DOHH2 (cell line): ENCODE data around the gene B3GALT6.

Source experiments
- H3F3A ChIP-seq: fragments of 200-600 bp; sonication (generic), shearing (Covaris generic); 2 replicates; pipeline ENCODE4 v1.6.0; 2016; ENCODE audit warnings: antibody characterized with exemption, mild to moderate bottlenecking; ENCODE audit not compliant: control insufficient read depth, insufficient read depth
- H3K27ac ChIP-seq: fragments of 200-600 bp; sonication (generic); 2 replicates; pipeline ENCODE4 v1.5.1; 2014; ENCODE audit warnings: low read depth, mild to moderate bottlenecking, low read length, moderate library complexity
- H3K27me3 ChIP-seq: fragments of 200-600 bp; sonication (generic); 2 replicates; pipeline ENCODE4 v1.6.1; 2014; ENCODE audit warnings: mild to moderate bottlenecking, low read length, mixed read lengths; ENCODE audit not compliant: control insufficient read depth
- H3K36me3 ChIP-seq: fragments of 200-600 bp; sonication (generic); 2 replicates; pipeline ENCODE4 v1.6.1; 2014; ENCODE audit warnings: mild to moderate bottlenecking, low read length, moderate library complexity, mixed read lengths; ENCODE audit not compliant: control insufficient read depth
- H3K4me1 ChIP-seq: fragments of 200-600 bp; sonication (generic); 2 replicates; pipeline ENCODE4 v1.6.1; 2014; ENCODE audit warnings: mild to moderate bottlenecking, low read length, mixed read lengths; ENCODE audit not compliant: control insufficient read depth
- H3K4me2 ChIP-seq: fragments of 200-600 bp; sonication (generic); 2 replicates; pipeline ENCODE4 v1.6.0; 2014; ENCODE audit warnings: mild to moderate bottlenecking, low read length, moderate library complexity
- H3K4me3 ChIP-seq: fragments of 200-600 bp; sonication (generic); 2 replicates; pipeline ENCODE4 v1.5.1; 2014; ENCODE audit warnings: mild to moderate bottlenecking, low read length, mixed read lengths
- H3K79me2 ChIP-seq: fragments of 200-600 bp; sonication (generic); 2 replicates; pipeline ENCODE4 v1.6.1; 2014; ENCODE audit warnings: mild to moderate bottlenecking, low read length, mixed read lengths; ENCODE audit not compliant: control insufficient read depth
- H3K9me2 ChIP-seq: fragments of 200-600 bp; sonication (generic); replicated peaks from 2 replicates; pipeline ENCODE4 v1.6.1; 2014; ENCODE audit warnings: mild to moderate bottlenecking, low read length, mixed read lengths; ENCODE audit not compliant: control insufficient read depth
- H3K9me3 ChIP-seq: fragments of 200-600 bp; sonication (generic); 2 replicates; pipeline ENCODE4 v1.6.1; 2014; ENCODE audit warnings: antibody characterized with exemption, low read length, mixed read lengths; ENCODE audit not compliant: control insufficient read depth, insufficient read depth
- H4K20me1 ChIP-seq: fragments of 200-600 bp; sonication (generic); 2 replicates; pipeline ENCODE4 v1.6.0; 2014; ENCODE audit warnings: low read depth, mild to moderate bottlenecking, antibody characterized with exemption, low read length, moderate library complexity; ENCODE audit not compliant: control insufficient read depth, insufficient read depth
- EZH2phosphoT487 ChIP-seq: fragments of 200-600 bp; sonication (generic); IDR thresholded peaks from 2 replicates; pipeline ENCODE4 v1.6.1; 2017; ENCODE audit warnings: borderline replicate concordance, mild to moderate bottlenecking, antibody characterized with exemption, low read length, moderate library complexity, mixed read lengths
- TF ChIP-seq, protein P1 (sequence below): fragments of 200-600 bp; sonication (generic); IDR thresholded peaks from one replicate; pipeline ENCODE4 v1.5.1; 2014; ENCODE audit warnings: antibody characterized with exemption, mild to moderate bottlenecking, low read depth, low read length; ENCODE audit not compliant: poor library complexity, severe bottlenecking

Gene B3GALT6

DNA sequence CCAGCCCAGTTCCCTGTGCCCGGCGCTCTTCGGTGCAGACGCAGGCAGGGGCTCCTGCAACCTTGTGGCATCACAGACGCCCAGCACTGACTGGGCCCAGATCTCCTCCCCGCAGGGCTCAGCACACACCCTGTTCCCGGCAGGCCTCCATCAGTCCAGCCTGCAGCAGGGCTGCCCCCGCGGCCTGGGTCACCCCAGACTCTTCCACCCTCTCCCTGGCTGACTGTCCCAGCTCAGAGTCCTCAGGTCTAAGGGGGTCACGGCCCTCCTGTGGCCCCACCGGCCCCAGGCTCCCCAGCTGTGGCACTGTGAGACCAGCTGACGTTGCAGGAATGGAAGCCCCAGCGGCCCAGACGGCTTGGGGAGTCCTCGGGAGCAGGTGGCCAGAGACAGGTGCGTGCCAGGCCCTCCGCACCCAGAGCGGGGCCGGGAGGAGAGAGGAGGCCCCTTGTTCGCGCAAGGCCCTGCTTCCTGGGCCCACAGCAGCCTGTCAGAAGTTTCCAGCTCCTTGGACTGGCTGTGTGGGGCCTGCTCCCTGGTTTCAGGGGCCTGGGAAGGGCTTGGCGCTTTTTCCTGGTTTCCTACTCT, 4.2 kb downstream of the B3GALT6 start:
- no peak overlapping the region for H3K27ac ChIP-seq

DNA sequence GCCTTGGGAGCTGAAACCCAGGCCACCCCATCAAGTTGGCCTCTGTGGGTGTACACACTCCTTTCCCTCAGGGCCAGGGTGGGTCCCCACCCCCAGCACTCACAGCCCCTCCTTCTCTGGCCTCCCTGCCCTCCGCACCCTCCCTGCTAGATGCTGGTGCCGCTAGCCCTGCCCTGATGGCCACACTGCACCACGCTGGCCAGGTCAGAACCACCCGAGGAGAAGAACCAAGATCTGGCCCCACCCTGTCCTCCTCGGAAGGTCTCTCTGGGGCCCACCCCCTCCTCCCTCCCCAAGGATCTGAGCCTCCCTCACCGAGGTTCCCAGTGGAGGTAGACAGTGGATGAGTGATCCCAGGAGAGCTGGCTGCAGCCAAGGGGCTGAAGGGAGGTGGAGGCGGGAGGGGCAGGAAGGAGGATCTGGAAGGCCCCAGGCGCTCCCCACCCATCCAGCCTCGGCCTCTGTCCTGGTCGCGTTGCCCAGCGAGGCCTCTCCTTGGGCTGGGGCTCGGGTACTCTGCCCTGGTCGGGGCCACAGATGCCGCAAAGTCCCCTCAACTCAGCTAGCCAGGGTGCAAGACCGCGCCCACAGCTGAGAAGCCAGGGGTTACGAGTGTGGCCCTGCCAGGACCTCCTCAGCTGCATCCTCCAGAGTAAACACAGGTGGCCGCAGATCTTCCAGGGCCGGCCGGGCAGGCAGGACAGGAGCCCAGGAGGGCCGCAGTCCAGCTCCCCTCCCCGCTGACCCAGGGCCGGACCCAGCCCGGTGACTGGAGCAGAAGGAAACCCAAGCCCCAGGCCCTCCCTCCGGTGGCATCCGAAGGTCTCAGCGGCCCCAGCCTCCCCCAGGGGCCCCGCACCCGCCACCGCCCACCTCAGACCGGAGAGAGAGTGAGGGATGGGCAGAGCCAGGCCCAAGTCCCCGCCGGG, 5.2 kb downstream of the B3GALT6 start:
- TF ChIP-seq, protein P1, sequence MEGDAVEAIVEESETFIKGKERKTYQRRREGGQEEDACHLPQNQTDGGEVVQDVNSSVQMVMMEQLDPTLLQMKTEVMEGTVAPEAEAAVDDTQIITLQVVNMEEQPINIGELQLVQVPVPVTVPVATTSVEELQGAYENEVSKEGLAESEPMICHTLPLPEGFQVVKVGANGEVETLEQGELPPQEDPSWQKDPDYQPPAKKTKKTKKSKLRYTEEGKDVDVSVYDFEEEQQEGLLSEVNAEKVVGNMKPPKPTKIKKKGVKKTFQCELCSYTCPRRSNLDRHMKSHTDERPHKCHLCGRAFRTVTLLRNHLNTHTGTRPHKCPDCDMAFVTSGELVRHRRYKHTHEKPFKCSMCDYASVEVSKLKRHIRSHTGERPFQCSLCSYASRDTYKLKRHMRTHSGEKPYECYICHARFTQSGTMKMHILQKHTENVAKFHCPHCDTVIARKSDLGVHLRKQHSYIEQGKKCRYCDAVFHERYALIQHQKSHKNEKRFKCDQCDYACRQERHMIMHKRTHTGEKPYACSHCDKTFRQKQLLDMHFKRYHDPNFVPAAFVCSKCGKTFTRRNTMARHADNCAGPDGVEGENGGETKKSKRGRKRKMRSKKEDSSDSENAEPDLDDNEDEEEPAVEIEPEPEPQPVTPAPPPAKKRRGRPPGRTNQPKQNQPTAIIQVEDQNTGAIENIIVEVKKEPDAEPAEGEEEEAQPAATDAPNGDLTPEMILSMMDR, result no peak
- no peak for TF ChIP-seq EZH2phosphoT487
- no peaks in the 10 kb centered on the region for H4K20me1 ChIP-seq

More for the DNA sequence above, 4.2 kb downstream of the B3GALT6 start:
- Histone ChIP-seq H3K9me2 (no peaks in the 10 kb centered on the region), H3K36me3 (peaks cover 19% of the 10 kb centered on the region), H3K4me3 (no peak overlapping the region), H3K27me3 (peaks cover 11% of the 10 kb centered on the region), H3F3A (no peaks in the 10 kb centered on the region), H3K4me2 (no peak overlapping the region), H4K20me1 (no peaks in the 10 kb centered on the region), H3K79me2 (peaks cover 38% of the 10 kb centered on the region), H3K4me1 (peaks cover 16% of the 10 kb centered on the region), H3K9me3 (no peaks in the 10 kb centered on the region)
- no peak for TF ChIP-seq EZH2phosphoT487
- TF ChIP-seq, protein P1, result no peak

DNA sequence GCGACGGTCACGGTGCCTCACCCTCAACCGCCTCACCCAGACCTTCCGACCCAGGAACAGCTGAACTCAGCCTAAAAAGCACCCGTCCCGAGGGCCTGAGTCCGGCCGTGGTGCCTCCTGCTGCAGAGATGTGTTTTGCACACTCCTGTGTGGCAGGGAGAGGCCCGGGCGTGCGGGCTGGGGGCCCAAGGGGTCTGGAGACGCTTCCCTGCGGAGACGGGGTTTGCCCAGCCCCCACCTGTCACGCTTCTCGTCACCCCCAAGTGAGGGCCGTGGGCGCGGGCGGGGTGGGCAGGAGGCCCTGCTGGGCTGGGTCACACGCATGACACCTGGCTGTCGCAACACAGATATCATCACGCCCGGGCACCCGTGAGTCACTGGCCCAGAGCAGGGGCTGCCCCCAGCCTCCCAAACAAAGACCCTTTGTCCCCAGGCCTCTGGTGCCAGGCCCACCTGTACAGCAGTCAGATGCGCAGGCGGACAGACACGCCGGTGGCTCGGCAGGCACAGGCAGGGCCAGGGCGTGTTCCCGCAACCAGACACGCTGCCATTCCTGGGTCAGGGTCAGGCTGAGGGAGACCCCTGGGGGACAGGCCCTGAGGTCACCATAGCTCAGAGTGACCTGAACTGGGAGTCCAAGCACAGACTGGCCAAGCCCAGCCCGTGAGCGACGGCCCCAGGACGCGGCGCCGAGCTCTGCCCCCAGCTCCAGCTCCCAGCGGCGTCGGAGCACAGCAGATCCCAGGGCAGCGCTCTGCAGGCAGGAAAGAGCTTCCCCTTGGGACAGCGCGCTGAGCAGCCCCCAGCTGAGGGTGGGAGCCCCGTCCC, 6.1 kb downstream of the B3GALT6 start:
- Histone ChIP-seq H4K20me1 (no peaks in the 10 kb centered on the region), H3K27me3 (peaks cover 11% of the 10 kb centered on the region), H3K79me2 (peaks cover 25% of the 10 kb centered on the region), H3K4me1 (peaks cover 11% of the 10 kb centered on the region), H3K27ac (no peak overlapping the region), H3F3A (no peaks in the 10 kb centered on the region), H3K36me3 (peaks cover 16% of the 10 kb centered on the region), H3K4me3 (no peak overlapping the region), H3K9me2 (no peaks in the 10 kb centered on the region), H3K9me3 (no peaks in the 10 kb centered on the region), H3K4me2 (no peak overlapping the region)
- TF ChIP-seq EZH2phosphoT487, result no peak
- TF ChIP-seq, protein P1, result no peak

More for the DNA sequence above, 5.2 kb downstream of the B3GALT6 start:
- Histone ChIP-seq H3K4me2 (no peak overlapping the region), H3K36me3 (peaks cover 16% of the 10 kb centered on the region), H3K9me3 (no peaks in the 10 kb centered on the region), H3K4me3 (no peak overlapping the region), H3K27me3 (peaks cover 11% of the 10 kb centered on the region), H3K27ac (no peak overlapping the region), H3K4me1 (peaks cover 16% of the 10 kb centered on the region), H3F3A (no peaks in the 10 kb centered on the region), H3K79me2 (peaks cover 33% of the 10 kb centered on the region), H3K9me2 (no peaks in the 10 kb centered on the region)
